GM23248 (cell line): ENCODE measurements around the gene LRRN4. TPM values are rescaled to one million over a fixed set of nuclear protein-coding genes. Genes with fewer than 3 reads are reported as not detected.
"Not testable (repeated sequence)": the region's sequence is repeated elsewhere in the genome, so short reads cannot be mapped to it uniquely, and the experiment has no call there.

Experiments used
- DNase-seq: peaks from one replicate; pipeline ENCODE4 v3.0.0-alpha.2; 2015
- H2AFZ ChIP-seq: fragments of 200-600 bp; sonication (generic); 2 replicates; pipeline ENCODE4 v1.6.1; 2016; ENCODE audit warnings: antibody characterized with exemption
- H3F3A ChIP-seq: fragments of 200-600 bp; sonication (generic); 2 replicates; pipeline ENCODE4 v1.6.1; 2016; ENCODE audit warnings: mild to moderate bottlenecking, antibody characterized with exemption, mixed run types; ENCODE audit not compliant: insufficient read depth
- H3K27ac ChIP-seq: fragments of 200-600 bp; sonication (generic); 2 replicates; pipeline ENCODE4 v1.5.1; 2016; ENCODE audit warnings: mild to moderate bottlenecking
- H3K27me3 ChIP-seq: fragments of 200-600 bp; sonication (generic); replicated peaks from 2 replicates; pipeline ENCODE4 v1.6.1; 2016; ENCODE audit warnings: mild to moderate bottlenecking; ENCODE audit not compliant: insufficient read depth
- H3K36me3 ChIP-seq: fragments of 200-600 bp; sonication (generic); 2 replicates; pipeline ENCODE4 v1.6.1; 2016; ENCODE audit warnings: low read depth, mild to moderate bottlenecking
- H3K4me1 ChIP-seq: fragments of 200-600 bp; sonication (generic); 2 replicates; pipeline ENCODE4 v1.6.1; 2016; ENCODE audit warnings: mild to moderate bottlenecking; ENCODE audit not compliant: insufficient read depth
- H3K4me2 ChIP-seq: fragments of 200-600 bp; sonication (generic); one replicate; pipeline ENCODE4 v1.6.1; 2016; ENCODE audit warnings: mild to moderate bottlenecking; ENCODE audit not compliant: unreplicated experiment
- H3K4me3 ChIP-seq: fragments of 200-600 bp; sonication (generic); 2 replicates; pipeline ENCODE4 v1.5.1; 2016; ENCODE audit warnings: mild to moderate bottlenecking
- H3K79me2 ChIP-seq: fragments of 200-600 bp; sonication (generic); 2 replicates; pipeline ENCODE4 v1.6.1; 2016; ENCODE audit warnings: mild to moderate bottlenecking; ENCODE audit not compliant: insufficient read depth
- H3K9ac ChIP-seq: fragments of 200-600 bp; sonication (generic); 2 replicates; pipeline ENCODE4 v1.6.1; 2016; ENCODE audit warnings: mild to moderate bottlenecking
- H3K9me2 ChIP-seq: fragments of 200-600 bp; sonication (generic); 2 replicates; pipeline ENCODE4 v1.6.1; 2016; ENCODE audit warnings: mixed run types, mild to moderate bottlenecking, moderate library complexity; ENCODE audit not compliant: insufficient read depth
- H3K9me3 ChIP-seq: fragments of 200-600 bp; sonication (generic); one replicate; pipeline ENCODE4 v1.6.1; 2017; ENCODE audit warnings: low read depth
- H4K20me1 ChIP-seq: fragments of 200-600 bp; sonication (generic); 2 replicates; pipeline ENCODE4 v1.6.0; 2016; ENCODE audit not compliant: insufficient read depth
- EZH2 ChIP-seq: fragments of 200-600 bp; sonication (generic); IDR thresholded peaks from 2 replicates; pipeline ENCODE4 v1.6.1; 2018; ENCODE audit warnings: antibody characterized with exemption, mild to moderate bottlenecking; ENCODE audit not compliant: insufficient read depth, poor library complexity, severe bottlenecking
- EZH2phosphoT487 ChIP-seq: fragments of 200-600 bp; sonication (generic); IDR thresholded peaks from 2 replicates; pipeline ENCODE4 v1.6.1; 2018; ENCODE audit warnings: antibody characterized with exemption, moderate library complexity, mild to moderate bottlenecking, low read depth; ENCODE audit not compliant: insufficient read depth
- WGBS, 2 experiments: methylation state at CpG; one replicate each; pipeline ENCODE4 v1.1.6; 2015 to 2017; ENCODE audit warnings: low lambda C conversion rate in 2 of 2, low coverage in 1 of 2; ENCODE audit errors: missing lambda C conversion rate in 2 of 2; 5-methylcytosine and 5-hydroxymethylcytosine counted together
- in situ Hi-C: fragments of 300-500 bp; cut with MboI; formaldehyde crosslinking; loops from 2 replicates; pipeline ENCODE4 v1.15.0; 2020
- polyA plus RNA-seq: library from polyadenylated mRNA; unstranded; fragments of >200 nt; fragmentation: Nextera tagmentation; extraction: Ambion mirVana; gene quantifications from 2 replicates; pipeline ENCODE4 v1.2.1, GENCODE V29; 2016
- total RNA-seq: library from RNA; depleted of rRNA; stranded (reverse); fragments of >200 nt; shearing (Covaris generic); gene quantifications from 2 replicates; pipeline ENCODE4 v1.2.3, GENCODE V29; 2014

The LRRN4 gene
- total and polyA plus RNA-seq, 2 experiments from 2014 or later, result not detected

DNA sequence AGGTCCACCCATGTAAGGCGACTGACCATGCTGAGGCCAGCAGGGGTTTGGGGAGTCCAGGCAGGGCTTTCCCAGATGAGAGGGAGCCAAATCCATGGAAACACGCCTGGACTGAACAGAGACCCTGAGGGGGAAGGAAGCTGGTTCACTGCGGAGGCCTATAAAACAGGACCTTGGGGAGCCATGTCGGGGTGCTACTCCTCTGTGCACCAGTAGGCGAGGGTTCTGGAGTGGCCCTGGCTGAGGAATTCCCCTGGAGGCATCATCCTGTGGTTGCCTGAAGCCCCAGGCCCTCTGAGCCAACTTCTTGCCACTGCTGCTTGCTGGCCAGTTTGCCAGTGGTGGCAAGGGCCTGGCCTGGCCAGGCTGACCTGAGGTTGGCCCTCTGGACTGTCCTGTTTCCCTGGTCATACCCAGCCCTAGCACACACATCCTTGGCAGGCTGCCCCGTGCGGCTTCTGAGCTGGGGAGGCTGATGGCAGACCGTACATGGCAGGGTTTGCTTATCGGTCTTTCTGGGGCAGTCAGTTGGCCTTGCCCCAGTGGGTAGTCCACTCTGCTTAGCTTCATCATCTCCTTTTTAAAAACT is 2.2 kb upstream of the LRRN4 start:
- Histone ChIP-seq H3K4me3 (no peak overlapping the region), H3K79me2 (no peaks in the 10 kb centered on the region), H3K4me1 (peaks cover 8% of the 10 kb centered on the region), H3K9me3 (no peaks in the 10 kb centered on the region), H4K20me1 (no peaks in the 10 kb centered on the region), H2AFZ (no peak overlapping the region), H3K36me3 (no peaks in the 10 kb centered on the region), H3K9me2 (no peaks in the 10 kb centered on the region), H3K27ac (no peak overlapping the region), H3F3A (0 out of 2 replicates have a peak, but pooled peaks cover 4% of the 10 kb centered on the region), H3K27me3 (peaks cover 13% of the 10 kb centered on the region), H3K4me2 (no peak overlapping the region), H3K9ac (no peak overlapping the region)
- WGBS, 2 experiments, result 65 to 86% methylated on average over 9 of the region's 9 CpGs
- no peak for TF ChIP-seq EZH2phosphoT487
- no peak for TF ChIP-seq EZH2
- no peak for DNase-seq
- in situ Hi-C loops, result no loop called here

DNA sequence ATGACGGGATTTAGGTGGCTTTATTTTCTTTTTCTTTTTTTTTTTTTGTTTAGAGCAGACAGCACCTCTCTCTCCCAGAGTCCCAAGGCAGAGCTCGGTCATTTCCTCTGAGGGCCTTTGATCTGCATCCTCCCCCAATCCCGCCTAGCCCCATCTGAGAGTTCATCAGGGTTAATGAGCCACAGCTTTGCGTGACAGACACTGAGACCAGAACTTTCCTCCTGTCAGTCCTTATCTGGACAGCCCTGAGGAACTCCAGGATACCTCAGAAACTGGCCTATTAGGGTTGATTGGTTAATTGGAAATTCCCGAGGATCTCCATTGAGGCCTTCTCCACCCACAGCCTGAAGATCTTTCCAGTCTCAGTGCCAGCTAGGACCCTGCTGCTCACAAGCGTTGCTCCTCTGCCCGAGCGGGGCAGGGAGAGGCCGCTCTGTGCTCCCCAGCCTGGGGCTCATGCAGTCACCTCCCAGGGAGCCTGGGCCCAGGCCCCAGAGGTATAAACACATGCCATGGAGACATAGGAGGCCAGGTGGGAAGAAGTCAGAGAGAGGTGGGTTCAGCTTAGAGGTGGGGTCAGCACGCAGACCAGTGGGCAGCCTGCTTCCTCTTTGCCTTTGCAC is 1.4 kb upstream of the LRRN4 start:
- Histone ChIP-seq H3K4me1 (peaks cover 8% of the 10 kb centered on the region), H3K27ac (no peak overlapping the region), H4K20me1 (no peaks in the 10 kb centered on the region), H3K36me3 (no peaks in the 10 kb centered on the region), H3K9ac (no peak overlapping the region), H3K9me3 (no peaks in the 10 kb centered on the region), H3K9me2 (no peaks in the 10 kb centered on the region), H3F3A (0 out of 2 replicates have a peak, but pooled peaks cover 7% of the 10 kb centered on the region), H3K79me2 (no peaks in the 10 kb centered on the region), H2AFZ (no peak overlapping the region), H3K4me3 (no peak overlapping the region), H3K4me2 (no peak overlapping the region), H3K27me3 (peaks cover 13% of the 10 kb centered on the region)
- in situ Hi-C loops, result no loop called here
- no peak for TF ChIP-seq EZH2
- TF ChIP-seq EZH2phosphoT487, result no peak
- WGBS, 2 experiments, result 87 to 89% methylated on average over 10 of the region's 10 CpGs
- DNase-seq, result no peak

DNA sequence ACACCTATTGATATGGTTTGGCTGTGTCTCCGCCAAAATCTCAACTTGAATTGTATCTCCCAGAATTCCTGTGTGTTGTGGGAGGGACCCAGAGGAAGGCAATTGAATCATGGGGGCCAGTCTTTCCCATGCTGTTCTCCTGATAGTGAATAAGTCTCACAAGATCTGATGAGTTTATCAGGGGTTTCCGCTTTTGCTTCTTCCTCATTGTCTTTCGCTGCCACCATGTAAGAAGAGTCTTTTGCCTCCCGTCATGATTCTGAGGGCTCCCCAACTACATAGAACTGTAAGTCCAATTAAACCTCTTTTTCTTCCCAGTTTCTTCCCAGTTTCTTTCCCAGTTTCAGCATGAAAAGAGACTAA is 810 bp upstream of the LRRN4 start:
- H3K9me2 ChIP-seq, H3K9me3 ChIP-seq, H4K20me1 ChIP-seq, in situ Hi-C loops, DNase-seq, H3K27ac ChIP-seq, H3F3A ChIP-seq, H3K79me2 ChIP-seq, H3K4me1 ChIP-seq, H3K36me3 ChIP-seq, H3K9ac ChIP-seq, H2AFZ ChIP-seq, H3K4me3 ChIP-seq, H3K4me2 ChIP-seq: not testable (repeated sequence)
- peaks cover 13% of the 10 kb centered on the region for H3K27me3 ChIP-seq
- WGBS, 2 experiments, result 73 to 78% methylated on average over 4 of the region's 4 CpGs

DNA sequence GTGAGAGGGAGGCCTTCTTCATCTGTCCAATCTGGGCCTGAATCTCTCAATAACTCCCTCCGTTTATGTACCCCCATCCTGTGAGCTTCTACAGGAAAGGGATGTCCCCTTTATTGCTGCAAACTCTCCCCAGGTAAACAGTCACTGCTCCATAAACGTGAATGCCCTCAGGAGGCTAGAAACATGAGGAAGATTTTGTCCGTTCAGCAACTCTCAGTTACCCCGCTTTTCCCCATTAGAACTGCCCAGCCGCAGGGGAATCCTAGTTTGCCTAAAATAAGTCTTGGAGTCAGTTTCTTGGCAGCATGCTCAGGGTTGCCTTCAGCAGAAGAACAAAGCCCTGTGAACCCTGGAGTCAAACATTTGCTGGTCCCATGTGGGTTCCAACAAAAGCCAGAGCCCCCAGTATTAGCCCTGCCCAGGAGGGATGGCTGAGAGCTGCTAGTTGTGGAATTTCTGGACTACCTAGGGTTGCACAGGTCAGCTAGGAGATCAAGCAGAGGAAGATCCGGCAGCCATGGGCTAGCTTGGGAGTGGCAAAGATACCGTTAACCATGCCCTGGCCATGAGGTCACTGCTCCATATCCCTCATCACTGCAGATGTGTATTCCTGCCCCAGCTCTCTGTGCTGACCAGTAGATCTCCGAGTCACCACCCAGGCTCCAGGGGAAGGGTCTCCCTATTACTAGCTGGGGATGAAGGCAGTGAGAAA is 640 bp downstream of the LRRN4 start:
- H3K9ac ChIP-seq, result no peak overlapping the region
- 71 to 76% methylated on average over 8 of the region's 8 CpGs for WGBS, 2 experiments
- H3K4me3 ChIP-seq, result no peak overlapping the region
- H3F3A ChIP-seq, result 0 out of 2 replicates have a peak, but pooled peaks cover 7% of the 10 kb centered on the region
- no peaks in the 10 kb centered on the region for H3K36me3 ChIP-seq
- in situ Hi-C loops, result no loop called here
- H3K27me3 ChIP-seq, result peaks cover 5% of the 10 kb centered on the region
- H3K79me2 ChIP-seq, result no peaks in the 10 kb centered on the region
- peaks cover 8% of the 10 kb centered on the region for H3K4me1 ChIP-seq
- H2AFZ ChIP-seq, result no peak overlapping the region
- DNase-seq, result no peak
- TF ChIP-seq EZH2phosphoT487, result no peak
- TF ChIP-seq EZH2, result no peak
- H3K4me2 ChIP-seq, result no peak overlapping the region
- H4K20me1 ChIP-seq, result no peaks in the 10 kb centered on the region
- H3K27ac ChIP-seq, result no peak overlapping the region
- H3K9me2 ChIP-seq, result no peaks in the 10 kb centered on the region
- no peaks in the 10 kb centered on the region for H3K9me3 ChIP-seq
